HL-60/S4 treated with phorbol 12-myristate 13-acetate at 8.2 ng/mL for 4 days and 3 days (cell line): Measurements from ENCODE around the gene PDE6C.

Source experiments
- in situ Hi-C: fragments of 300-500 bp; cut with MboI; formaldehyde crosslinking; loops from 2 replicates; pipeline ENCODE4 v1.15.0; 2022; ENCODE audit warnings: low sequenced_read_pairs

PDE6C gene

GRCh38 chr10:93629647-93630305 lies 17.4 kb downstream of the PDE6C start:
- in situ Hi-C loops, result no loop called here

GRCh38 chr10:93630625-93631557 lies 18.6 kb downstream of the PDE6C start:
- in situ Hi-C loops, result no loop called here

- in situ Hi-C loops, result no loop called here
Measured at GRCh38 chr10:93639791-93640190, 27.5 kb downstream of the PDE6C start.

- in situ Hi-C loops, result no loop called here
Measured at GRCh38 chr10:93652857-93653256, 40.5 kb downstream of the PDE6C start.

GRCh38 chr10:93654201-93654600 lies 41.9 kb downstream of the PDE6C start:
- in situ Hi-C loops, result no loop called here

DNA sequence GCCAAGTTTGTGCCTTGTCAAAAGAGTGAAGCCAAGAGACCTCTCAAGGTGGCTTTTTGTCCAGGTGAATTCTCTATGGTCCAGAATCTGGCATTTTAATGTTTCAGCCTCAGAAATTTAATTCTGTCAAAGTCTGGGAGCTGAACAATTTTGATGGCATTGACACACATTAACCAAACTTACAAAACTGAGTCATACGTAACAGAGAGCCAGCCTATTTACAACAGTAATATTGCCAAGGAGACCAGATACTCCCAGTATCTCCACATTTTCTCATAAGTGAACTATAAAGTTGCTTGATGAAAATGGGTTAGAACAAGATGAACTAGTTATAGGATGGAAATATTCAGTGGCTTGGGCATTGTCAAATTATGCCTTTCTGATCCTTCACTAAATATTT lies 43.8 kb downstream of the PDE6C start:
- in situ Hi-C loops, result no loop called here

- in situ Hi-C loops, result no loop called here
Measured at GRCh38 chr10:93657757-93658156, 45.4 kb downstream of the PDE6C start.

- in situ Hi-C loops, result no loop called here
Measured at GRCh38 chr10:93666030-93666429, 53.7 kb downstream of the PDE6C start.

GRCh38 chr10:93667795-93668194 lies 55.5 kb downstream of the PDE6C start:
- in situ Hi-C loops, result no loop called here

GRCh38 chr10:93670372-93670771 lies 58.0 kb downstream of the PDE6C start:
- in situ Hi-C loops, result no loop called here

- in situ Hi-C loops, result no loop called here
Measured at GRCh38 chr10:93671042-93671441, 58.7 kb downstream of the PDE6C start.

- in situ Hi-C loops, result no loop called here
Measured at GRCh38 chr10:93672022-93672678, 59.8 kb downstream of the PDE6C start.

DNA sequence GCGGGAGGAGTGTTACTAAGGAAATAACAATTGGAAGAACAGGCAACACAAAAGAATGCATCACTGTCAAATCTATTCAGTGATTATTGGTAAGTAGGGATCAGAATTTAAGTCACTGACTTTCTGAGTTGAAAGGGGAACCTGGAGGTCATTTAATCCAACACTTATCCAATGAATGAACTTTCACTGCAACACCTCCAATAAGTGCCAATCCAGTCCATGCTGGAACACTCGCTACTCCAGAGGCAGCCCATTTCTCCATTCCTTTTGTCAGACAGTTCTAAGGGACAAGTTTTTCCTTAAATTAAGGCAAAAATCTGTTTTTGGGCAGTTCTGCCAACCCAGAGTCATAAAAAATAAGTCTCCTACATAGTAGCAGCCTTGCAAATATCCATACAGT lies 60.6 kb downstream of the PDE6C start:
- in situ Hi-C loops, result no loop called here

GRCh38 chr10:93673791-93674190 lies 61.5 kb downstream of the PDE6C start:
- in situ Hi-C loops, result no loop called here

- in situ Hi-C loops, result loop anchor here (5.0 to 25.0 kb wide), 2 partner anchors 121 to 316 kb away; no protein-coding TSS in a partner anchor
Measured at GRCh38 chr10:93678386-93678785, 66.0 kb downstream of the PDE6C start.

DNA sequence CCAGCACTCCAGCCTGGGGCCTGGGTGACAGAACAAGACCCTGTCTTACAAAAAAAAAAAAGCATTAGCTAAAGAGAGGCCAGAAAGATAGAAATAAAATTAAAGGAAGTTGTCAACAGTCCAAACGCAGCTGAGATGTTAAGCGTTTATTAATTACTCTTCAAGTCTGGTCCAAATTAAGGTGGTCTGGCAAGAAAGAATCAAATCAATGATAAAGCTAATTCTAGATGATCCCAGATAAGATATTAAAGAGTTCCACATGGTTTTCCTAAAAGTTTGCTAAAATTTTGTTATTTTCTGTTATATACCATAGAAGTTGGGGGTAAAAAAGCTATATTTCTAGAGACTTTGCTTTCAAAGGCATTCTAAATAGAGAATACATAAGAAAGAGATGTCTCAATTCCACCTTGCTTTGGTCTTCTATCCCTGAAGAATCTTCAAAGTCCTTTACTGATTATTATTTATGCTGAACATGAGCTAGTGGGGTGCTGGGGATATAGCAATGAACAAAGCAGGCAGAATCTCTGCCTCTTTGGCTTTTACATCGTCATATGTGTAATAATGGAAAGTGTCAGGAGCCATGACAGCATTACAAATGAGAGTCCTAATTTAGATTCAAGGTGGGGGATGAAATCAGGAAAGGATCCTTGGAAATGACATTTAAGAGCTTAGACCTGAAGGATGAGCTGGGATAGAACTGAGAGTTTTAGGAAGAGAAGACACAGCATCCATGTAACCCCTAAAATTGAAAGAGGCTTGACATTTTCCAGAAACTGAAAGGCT lies 66.7 kb downstream of the PDE6C start:
- in situ Hi-C loops, result loop anchor here (5.0 to 25.0 kb wide), 2 partner anchors 122 to 317 kb away; no protein-coding TSS in a partner anchor

- in situ Hi-C loops, result loop anchor here (25.0 kb wide), 1 partner anchor 318 kb away; no protein-coding TSS in a partner anchor
Measured at GRCh38 chr10:93680412-93681047, 68.2 kb downstream of the PDE6C start.

- in situ Hi-C loops, result loop anchor here (25.0 kb wide), 1 partner anchor 325 kb away; no protein-coding TSS in a partner anchor
Measured at GRCh38 chr10:93687737-93688136, 75.4 kb downstream of the PDE6C start.

DNA sequence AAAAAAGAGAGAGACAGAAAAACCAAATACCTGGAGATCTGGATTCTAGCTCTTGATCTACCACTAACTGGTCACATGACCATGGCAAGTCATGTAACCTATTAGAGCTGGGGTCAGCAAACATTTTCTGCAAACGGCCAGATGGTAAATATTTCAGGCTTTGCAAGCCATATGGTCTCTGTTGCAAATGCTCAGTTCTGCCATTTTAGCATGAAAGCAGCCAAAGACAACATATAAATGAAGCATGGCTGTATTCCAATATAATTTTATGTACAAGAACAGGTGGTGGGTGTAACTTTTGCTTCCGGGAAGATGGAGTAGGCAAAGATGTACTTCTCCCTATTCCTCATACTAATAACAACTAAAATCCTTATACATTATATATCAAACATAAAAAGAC lies 83.4 kb downstream of the PDE6C start:
- in situ Hi-C loops, result loop anchor here (25.0 kb wide), 1 partner anchor 333 kb away; no protein-coding TSS in a partner anchor

DNA sequence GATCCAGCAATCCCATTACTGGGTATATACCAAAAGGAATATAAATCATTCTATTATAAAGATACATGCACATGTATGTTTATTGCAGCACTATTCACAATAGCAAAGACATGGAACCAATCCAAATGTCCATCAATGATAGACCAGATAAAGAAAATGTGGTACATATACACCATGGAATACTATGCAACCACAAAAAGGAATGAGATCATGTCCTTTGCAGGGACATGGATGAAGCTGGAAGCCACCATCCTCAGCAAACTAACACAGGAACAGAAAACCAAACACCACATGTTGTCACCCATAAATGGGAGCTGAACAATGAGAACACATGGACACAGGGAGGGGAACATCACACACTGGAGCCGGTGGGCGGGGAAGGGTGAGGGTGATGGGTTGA lies 84.2 kb downstream of the PDE6C start:
- in situ Hi-C loops, result loop anchor here (25.0 kb wide), 1 partner anchor 334 kb away; no protein-coding TSS in a partner anchor
